ENCODE data around the gene ARHGEF28.
A peak's percentile ranks its signal among the peaks of the same experiment; 100 is the strongest.

GRCh38 chr5:73901455-73901854, 275.5 kb downstream of the ARHGEF28 start:
- TF ChIP-seq CTCF (IDR thresholded peaks at IDR 0.05) (peak in 1 of 7 experiments; percentile 11), POLR2AphosphoS5 (IDR thresholded peaks at IDR 0.05) (no peak)
